ENCODE measurements around the gene DSPP. TPM values are rescaled to one million over a fixed set of nuclear protein-coding genes. Genes with fewer than 3 reads are reported as not detected.
"Not testable (repeated sequence)": the region's sequence is repeated elsewhere in the genome, so short reads cannot be mapped to it uniquely, and the experiment has no call there.

DSPP gene
- total RNA-seq, result not detected in 2 replicates

DNA sequence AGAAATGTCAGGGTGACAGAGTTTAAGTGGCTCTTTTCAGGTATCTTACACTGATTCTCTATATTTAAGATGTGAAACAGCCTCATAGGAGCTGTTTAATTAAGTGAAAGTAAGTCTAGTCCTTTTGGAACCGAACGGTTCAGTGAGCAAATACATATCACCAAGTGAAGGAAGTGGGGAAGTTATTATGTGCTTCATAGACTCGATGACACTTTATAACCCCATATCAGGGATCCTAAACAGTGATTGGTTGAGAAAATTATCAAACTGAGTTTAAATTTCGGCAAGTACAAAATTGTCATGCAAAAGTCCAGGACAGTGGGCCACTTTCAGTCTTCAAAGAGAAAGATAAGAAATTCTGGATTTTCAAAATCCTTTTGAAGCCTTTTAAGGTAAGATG lies at the start of gene DSPP:
TSS of gene DSPP (plus strand) at position 301 of the 400 bp plus-strand sequence. CDS start 2,380 bp downstream, outside the sequence.
- no peak for DNase-seq (ENCODE audit: low read depth)
- TF ChIP-seq, protein P1, sequence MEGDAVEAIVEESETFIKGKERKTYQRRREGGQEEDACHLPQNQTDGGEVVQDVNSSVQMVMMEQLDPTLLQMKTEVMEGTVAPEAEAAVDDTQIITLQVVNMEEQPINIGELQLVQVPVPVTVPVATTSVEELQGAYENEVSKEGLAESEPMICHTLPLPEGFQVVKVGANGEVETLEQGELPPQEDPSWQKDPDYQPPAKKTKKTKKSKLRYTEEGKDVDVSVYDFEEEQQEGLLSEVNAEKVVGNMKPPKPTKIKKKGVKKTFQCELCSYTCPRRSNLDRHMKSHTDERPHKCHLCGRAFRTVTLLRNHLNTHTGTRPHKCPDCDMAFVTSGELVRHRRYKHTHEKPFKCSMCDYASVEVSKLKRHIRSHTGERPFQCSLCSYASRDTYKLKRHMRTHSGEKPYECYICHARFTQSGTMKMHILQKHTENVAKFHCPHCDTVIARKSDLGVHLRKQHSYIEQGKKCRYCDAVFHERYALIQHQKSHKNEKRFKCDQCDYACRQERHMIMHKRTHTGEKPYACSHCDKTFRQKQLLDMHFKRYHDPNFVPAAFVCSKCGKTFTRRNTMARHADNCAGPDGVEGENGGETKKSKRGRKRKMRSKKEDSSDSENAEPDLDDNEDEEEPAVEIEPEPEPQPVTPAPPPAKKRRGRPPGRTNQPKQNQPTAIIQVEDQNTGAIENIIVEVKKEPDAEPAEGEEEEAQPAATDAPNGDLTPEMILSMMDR (conservative IDR thresholded peaks at IDR 0.05; ENCODE audit: low read depth, low read length), result no peak
- no peak within 1 kb of the TSS for H3K4me3 ChIP-seq (ENCODE audit: low read depth, low read length)

DNA sequence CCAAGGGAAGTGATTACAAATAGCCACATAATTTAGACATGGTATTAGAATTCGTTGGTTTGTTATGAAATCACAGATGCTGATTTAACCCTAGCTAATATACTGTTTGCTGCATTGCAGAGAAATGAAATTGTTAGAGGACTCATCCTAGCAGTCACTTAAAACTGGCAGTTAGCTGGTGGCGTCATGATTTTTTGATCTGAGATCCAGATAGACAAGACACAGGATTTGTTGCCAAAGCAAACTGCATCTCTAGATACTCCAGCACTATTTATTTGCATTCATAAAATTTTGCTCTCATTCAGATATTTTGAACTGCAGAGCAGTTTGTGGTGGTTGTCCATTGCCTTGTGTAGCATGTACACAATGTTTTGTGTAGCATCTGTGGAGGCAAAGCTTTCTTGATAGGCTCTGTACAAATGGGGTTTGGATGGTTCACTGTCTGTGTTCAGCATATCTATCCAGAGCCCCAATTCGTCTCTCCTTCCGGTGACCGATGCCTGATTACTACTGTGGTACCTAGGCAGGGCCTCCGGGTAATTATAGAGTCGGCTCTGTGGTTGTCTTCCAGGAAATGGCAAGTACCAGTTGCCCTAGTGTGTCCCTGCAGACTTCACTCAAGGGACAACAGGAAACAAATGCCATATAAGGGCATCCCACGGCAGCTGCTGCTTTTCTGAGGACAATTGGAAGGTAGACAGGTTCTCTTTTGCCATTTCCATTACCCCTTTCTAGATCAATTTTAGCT lies 49.1 kb upstream of the DSPP start:
- TF ChIP-seq, protein P1 (conservative IDR thresholded peaks at IDR 0.05; ENCODE audit: low read depth, low read length), result no peak
- no peak for DNase-seq (ENCODE audit: low read depth)
- no peak overlapping the region for H3K4me3 ChIP-seq (ENCODE audit: low read depth, low read length)

DNA sequence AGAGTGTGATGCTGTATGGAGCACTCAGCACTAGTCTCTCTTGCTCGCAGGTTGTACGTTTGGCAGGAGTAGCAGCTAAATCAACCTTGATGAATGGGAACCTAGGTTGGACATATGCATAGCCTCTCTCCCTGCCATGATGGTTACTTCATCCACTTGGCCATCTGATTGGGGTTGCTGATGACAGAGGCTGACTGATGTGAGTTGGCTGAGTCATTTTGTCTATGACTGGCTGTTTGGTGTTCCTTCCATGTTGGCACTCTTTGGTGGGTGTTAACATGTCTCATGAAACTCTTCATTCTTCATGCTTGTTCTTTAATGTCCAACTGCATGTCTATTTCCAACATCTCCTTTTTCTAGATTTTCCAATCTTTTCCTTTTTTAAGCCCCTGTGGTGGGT lies 47.5 kb upstream of the DSPP start:
- DNase-seq (ENCODE audit: low read depth), result no peak
- TF ChIP-seq, protein P1 (conservative IDR thresholded peaks at IDR 0.05; ENCODE audit: low read depth, low read length), result no peak
- H3K4me3 ChIP-seq (ENCODE audit: low read depth, low read length), result no peak overlapping the region

DNA sequence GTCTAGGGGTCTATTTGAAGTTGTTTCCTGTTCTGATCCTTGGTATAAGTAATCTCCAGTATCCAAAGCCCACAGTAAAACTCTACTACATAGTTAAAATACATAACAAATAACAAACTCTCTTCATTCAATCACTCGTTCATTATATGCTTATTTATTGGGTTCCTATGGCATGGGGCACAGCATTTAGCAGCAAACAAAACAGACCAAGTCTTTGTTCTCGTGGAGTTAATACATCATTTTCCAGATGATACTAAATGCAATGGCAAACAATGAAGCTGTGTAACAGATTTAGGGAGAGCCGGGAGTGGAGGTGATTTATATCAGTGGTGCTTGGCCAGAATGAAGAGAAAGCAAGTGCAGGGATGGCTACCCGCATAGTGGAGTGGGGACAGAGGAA lies 42.6 kb upstream of the DSPP start:
- TF ChIP-seq, protein P1 (conservative IDR thresholded peaks at IDR 0.05; ENCODE audit: low read depth, low read length), result no peak
- no peak for DNase-seq (ENCODE audit: low read depth)
- no peak overlapping the region for H3K4me3 ChIP-seq (ENCODE audit: low read depth, low read length)

DNA sequence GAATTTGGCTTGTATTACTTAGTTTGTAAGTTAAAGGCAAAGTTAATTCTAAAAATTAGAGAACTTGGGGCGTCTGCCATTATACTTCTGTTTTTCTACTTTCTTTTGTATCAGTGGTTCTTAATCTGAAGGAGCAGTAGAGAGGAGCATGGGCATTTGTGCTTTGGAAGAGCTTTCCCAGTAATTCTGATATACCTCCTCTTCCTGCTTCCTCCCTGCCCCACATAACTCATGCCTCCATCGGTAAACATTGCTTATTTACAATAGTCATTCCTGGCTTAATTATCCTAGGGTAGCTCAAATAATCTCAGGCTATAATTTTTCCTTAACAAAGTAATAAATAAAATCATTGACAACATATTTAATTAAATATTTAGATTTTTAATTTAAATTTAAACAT lies 42.1 kb upstream of the DSPP start:
- no peak overlapping the region for H3K4me3 ChIP-seq (ENCODE audit: low read depth, low read length)
- DNase-seq (ENCODE audit: low read depth), result no peak
- TF ChIP-seq, protein P1 (conservative IDR thresholded peaks at IDR 0.05; ENCODE audit: low read depth, low read length), result no peak

DNA sequence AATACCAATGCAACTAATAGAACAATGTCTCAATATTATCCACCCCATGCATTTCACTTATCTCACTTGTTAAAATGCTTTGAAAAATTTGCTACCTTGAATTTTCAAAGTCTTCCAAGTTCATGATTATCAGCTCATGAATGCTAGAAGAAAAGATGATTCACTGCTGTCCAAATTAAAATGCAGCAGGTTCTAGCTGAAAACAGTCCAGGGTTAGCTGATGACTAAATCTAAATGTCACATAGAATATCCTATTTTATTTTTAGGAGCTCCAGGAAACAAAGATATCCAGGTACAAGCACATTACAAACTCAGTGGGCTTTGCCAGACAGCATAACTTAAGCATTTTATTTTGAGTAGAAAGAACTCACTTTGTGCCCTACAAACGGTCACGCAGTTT lies 41.1 kb upstream of the DSPP start:
- DNase-seq (ENCODE audit: low read depth), result no peak
- TF ChIP-seq, protein P1 (conservative IDR thresholded peaks at IDR 0.05; ENCODE audit: low read depth, low read length), result no peak
- no peak overlapping the region for H3K4me3 ChIP-seq (ENCODE audit: low read depth, low read length)

DNA sequence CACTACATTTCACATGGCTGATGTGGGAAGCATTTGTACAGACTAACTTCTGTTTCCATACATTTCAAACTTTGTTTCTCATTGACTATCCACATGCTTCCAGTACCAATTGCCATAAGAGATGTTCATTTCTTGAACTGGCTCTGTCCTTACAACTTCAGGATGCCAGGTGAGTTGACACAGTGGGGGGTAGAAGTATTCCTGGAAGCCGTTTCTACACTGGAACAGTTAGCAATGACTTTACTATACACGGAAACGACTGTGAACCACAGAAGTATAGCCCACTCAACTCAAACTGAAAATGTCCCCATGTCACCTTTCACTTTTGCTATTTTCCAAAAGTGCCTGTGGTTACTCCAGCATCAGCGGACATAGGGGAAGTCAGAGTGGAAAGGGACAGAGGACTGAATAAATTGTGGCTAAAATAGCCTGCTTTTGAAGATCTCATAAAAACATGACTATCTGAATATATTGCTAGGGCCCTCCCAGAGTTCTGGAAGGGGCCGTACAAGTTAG lies 38.0 kb upstream of the DSPP start:
- DNase-seq (ENCODE audit: low read depth), result no peak
- TF ChIP-seq, protein P1 (conservative IDR thresholded peaks at IDR 0.05; ENCODE audit: low read depth, low read length), result no peak

DNA sequence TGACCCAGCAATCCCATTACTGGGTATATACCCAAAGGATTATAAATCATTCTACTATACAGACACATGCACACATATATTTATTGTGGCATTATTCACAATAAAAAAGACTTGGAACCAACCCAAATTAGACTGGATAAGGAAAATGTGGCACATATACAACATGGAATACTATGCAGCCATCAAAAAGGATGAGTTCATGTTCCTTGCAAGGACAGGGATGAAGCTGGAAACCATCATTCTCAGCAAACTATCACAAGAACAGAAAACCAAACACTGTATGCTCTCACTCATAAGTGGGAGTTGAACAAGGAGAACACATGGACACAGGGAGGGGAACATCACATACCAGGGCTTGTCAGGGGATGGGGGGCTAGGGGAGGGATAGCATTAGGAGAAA lies 34.0 kb upstream of the DSPP start:
- not testable (repeated sequence) for H3K4me3 ChIP-seq (ENCODE audit: low read depth, low read length); DNase-seq (ENCODE audit: low read depth)

More for the DNA sequence above, 38.0 kb upstream of the DSPP start:
- no peak overlapping the region for H3K4me3 ChIP-seq (ENCODE audit: low read depth, low read length)

Data from epithelial cell of proximal tubule (primary cell).